HAP-1 (cell line): Measurements from ENCODE around the gene MRC2.

Source experiments
- DNase-seq, 2 experiments: peaks; one replicate each; pipeline ENCODE4 v3.0.0-alpha.2; 2016 to 2020; ENCODE audit warnings: low spot score in 2 of 2
- H3K27me3 ChIP-seq: fragments of 250-450 bp; sonication (Bioruptor Pico); 2 replicates; pipeline ENCODE4 v1.5.1; 2020; ENCODE audit warnings: low read depth, mild to moderate bottlenecking, moderate library complexity
- H3K36me3 ChIP-seq: fragments of 250-450 bp; sonication (Bioruptor Pico); replicated peaks from 2 replicates; pipeline ENCODE4 v1.5.1; 2020; ENCODE audit warnings: mild to moderate bottlenecking
- H3K4me1 ChIP-seq: fragments of 250-450 bp; sonication (Bioruptor Pico); 2 replicates; pipeline ENCODE4 v1.5.1; 2020; ENCODE audit warnings: mild to moderate bottlenecking
- H3K4me3 ChIP-seq: fragments of 250-450 bp; sonication (Bioruptor Pico); 2 replicates; pipeline ENCODE4 v1.5.1; 2020; ENCODE audit warnings: mild to moderate bottlenecking, moderate library complexity
- H3K9me3 ChIP-seq: fragments of 250-450 bp; sonication (Bioruptor Pico); 2 replicates; pipeline ENCODE4 v1.5.1; 2020; ENCODE audit warnings: mild to moderate bottlenecking, moderate library complexity
- in situ Hi-C: fragments of 300-500 bp; cut with MboI; formaldehyde crosslinking; loops from 3 replicates; pipeline ENCODE4 v1.14.3; 2020; ENCODE audit warnings: low sequenced_read_pairs, inconsistent platforms, mixed read lengths

MRC2 gene

DNA sequence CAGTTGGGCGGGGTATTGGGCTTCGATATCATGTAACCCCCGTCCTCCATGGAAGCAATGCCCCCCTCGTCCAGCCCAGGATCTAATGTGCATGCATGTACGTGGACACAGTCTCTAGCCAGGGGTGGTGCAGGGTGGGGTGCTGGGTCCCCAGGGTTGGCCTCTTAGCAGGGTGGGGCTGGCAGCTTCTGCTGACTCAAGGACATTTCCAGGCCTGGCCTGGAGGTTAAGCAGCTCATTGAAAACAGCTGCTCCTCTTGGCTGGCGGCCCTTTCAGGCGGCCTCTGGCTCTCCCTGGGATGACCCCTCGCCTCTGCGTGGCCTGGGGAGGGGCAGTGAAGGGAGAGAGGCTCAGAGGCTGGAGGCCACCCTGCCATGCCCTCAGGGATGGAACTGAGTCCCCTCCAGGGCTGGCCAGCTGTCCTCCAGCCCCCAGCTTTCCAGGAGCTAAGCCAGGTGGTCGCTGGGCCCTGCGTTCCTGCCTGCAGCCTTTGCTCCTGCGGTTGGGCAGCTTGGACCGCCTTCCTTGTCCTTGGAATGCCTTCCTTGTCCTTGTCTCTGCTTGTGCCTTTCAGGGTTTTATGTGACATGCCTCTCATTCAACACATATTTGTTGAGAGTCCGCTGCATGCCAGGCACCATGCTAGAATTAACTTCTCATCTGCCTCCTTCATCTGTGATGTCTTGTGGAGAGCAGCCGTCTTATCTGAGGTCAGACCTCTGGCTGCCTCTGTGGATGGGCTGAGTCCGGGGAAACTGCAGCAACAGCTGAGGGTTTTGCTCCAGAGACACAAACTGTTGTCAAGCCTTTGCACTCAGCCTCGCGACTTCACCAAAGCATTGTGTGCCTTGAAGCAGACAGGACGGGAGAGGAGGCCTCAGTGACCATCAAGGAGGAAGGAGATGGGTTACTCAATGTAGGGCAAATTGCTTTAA is 26.6 kb downstream of the MRC2 start:
- H3K27me3 ChIP-seq: no peaks in the 10 kb centered on the region
- in situ Hi-C loops: no loop called here

DNA sequence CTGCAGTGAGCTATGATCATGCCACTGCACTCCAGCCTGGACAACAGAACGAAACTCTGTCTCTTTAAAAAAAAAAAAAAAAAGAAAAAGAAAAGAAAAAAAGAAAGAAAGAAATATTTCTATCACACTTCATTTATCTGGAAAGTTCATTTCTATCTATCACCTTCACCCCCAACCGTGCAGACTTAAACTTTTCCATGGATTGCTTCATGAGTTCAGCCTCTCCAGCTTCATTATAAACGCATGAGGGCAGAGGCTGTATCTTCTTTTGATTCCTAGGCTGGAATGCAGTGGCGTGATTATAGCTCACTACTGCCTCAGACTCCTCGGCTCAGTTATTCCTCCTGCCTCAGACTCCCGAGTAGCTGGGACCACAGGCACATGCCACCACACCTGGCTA is 28.2 kb downstream of the MRC2 start:
- Histone ChIP-seq H3K27me3 (no peaks in the 10 kb centered on the region), H3K9me3 (no peaks in the 10 kb centered on the region), H3K36me3 (no peaks in the 10 kb centered on the region), H3K4me3 (no peak overlapping the region), H3K4me1 (peaks cover 13% of the 10 kb centered on the region)
- no peak for DNase-seq
- in situ Hi-C loops: no loop called here

More for the DNA sequence above, 26.6 kb downstream of the MRC2 start:
- H3K4me3 ChIP-seq: no peak overlapping the region
- no peak for DNase-seq
- peaks cover 13% of the 10 kb centered on the region for H3K4me1 ChIP-seq
- H3K9me3 ChIP-seq: no peaks in the 10 kb centered on the region
- H3K36me3 ChIP-seq: no peaks in the 10 kb centered on the region

DNA sequence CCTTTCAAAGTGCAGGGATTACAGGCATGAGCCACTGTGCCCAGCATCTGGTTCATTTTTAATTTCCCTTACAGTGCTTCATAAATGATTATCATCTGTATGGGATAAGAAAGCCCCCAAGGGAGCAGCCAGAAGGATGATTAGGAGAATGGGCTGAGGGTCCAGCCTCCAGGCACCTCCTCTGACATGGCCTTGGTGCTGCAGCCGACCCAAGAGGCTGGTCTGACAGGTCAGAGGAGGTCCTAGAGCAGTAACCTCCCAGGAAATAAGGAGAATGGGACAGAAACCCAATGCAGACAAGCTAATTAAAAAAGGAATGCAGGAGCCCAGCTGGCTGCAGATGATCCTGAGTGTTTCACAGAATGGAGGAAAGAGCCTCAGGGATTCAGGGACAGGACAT is 29.0 kb downstream of the MRC2 start:
- in situ Hi-C loops: no loop called here
- H3K27me3 ChIP-seq: no peaks in the 10 kb centered on the region
- no peak for DNase-seq
- peaks cover 13% of the 10 kb centered on the region for H3K4me1 ChIP-seq
- H3K9me3 ChIP-seq: no peaks in the 10 kb centered on the region
- no peaks in the 10 kb centered on the region for H3K36me3 ChIP-seq
- no peak overlapping the region for H3K4me3 ChIP-seq

DNA sequence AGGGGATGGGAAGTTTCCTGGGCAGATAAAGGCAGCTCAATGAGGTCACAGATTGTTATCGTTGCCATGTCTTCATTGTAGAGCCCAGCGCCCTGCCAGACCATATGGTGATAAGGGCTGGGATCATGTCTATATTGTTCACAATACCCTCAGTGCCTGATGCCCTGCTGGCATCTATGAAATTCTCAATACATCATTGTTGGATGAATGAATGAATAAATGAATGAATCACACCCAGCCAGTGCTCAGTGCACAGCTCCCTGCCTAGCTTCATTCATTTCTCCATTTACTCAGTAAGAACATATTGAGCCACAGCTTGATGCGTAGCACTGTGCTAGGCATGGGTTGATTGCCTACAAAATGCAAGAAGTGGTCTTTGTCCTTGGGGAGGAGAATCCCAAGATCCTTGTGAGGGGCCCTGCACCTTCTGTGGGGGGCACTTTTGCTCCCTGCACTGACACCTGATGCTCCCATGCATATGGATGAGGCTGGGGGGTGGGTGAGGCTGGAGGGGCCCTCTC is 29.7 kb downstream of the MRC2 start:
- no peak for DNase-seq
- in situ Hi-C loops: no loop called here
- Histone ChIP-seq H3K27me3 (no peaks in the 10 kb centered on the region), H3K36me3 (no peaks in the 10 kb centered on the region), H3K4me1 (peaks cover 11% of the 10 kb centered on the region), H3K4me3 (no peak overlapping the region), H3K9me3 (no peaks in the 10 kb centered on the region)

DNA sequence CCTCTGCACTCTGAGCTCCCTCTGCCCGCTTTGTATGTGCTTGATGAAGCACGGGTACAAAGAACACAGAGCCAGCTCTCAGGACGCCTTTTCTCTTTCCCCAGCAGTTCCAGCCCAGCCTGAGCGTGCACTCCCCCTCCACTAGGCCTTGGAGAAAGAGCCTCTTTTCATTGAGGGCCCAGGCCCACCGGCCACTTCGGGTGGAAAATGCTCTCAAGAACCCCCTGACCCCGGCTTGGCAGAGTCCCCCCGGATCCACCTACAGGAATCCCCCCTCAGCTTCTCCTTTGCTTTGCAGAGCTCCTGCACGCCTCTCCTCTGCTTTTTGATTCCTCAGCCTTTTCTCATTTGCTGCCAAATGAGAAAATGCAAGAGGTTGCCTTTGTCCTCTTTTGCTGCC is 30.2 kb downstream of the MRC2 start:
- no peaks in the 10 kb centered on the region for H3K36me3 ChIP-seq
- H3K4me1 ChIP-seq: peaks cover 8% of the 10 kb centered on the region
- H3K4me3 ChIP-seq: no peak overlapping the region
- no peaks in the 10 kb centered on the region for H3K27me3 ChIP-seq
- in situ Hi-C loops: no loop called here
- DNase-seq: no peak
- no peaks in the 10 kb centered on the region for H3K9me3 ChIP-seq

DNA sequence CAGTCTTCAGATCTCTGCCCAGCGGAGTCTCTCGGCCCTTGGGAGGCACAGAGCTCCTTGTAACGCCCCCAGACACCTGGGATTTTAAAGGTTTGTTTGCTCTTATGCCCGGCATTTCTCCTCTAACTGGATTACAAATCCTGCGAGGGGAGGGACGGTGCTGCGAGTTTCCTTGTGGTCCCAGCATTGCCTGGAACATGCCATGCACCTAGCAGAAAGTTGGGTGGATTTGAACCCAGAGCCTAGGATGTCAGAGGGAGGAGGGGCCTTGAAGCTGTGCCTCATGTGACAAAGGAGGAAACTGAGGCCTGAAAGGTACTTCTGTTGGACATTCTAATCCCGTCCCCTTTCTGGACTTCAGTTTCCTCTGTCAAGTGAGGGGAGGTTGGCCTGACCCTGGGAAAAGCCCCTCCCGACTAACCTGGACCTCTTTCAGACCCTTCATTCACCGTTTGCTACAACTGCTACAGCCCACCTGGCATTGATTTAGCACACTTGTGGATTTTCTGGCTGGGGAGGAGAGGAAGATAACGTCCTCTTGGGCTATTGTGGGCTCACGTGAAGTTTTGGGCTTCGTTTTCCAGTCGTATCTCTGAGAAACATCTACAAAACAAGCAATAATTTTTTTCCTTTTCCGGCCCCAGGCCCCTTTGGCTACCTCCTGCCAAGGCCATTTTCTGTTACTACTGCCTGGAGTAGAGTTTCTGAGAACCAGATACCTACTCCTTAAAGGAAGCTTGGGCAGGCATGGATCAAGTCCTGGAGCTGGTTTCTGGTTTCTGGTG is 30.9 kb downstream of the MRC2 start:
- Histone ChIP-seq H3K27me3 (no peaks in the 10 kb centered on the region), H3K4me1 (peaks cover 3% of the 10 kb centered on the region; the same call in 1 of the 2 replicates), H3K36me3 (no peaks in the 10 kb centered on the region), H3K9me3 (no peaks in the 10 kb centered on the region), H3K4me3 (no peak overlapping the region)
- DNase-seq: no peak
- in situ Hi-C loops: no loop called here

DNA sequence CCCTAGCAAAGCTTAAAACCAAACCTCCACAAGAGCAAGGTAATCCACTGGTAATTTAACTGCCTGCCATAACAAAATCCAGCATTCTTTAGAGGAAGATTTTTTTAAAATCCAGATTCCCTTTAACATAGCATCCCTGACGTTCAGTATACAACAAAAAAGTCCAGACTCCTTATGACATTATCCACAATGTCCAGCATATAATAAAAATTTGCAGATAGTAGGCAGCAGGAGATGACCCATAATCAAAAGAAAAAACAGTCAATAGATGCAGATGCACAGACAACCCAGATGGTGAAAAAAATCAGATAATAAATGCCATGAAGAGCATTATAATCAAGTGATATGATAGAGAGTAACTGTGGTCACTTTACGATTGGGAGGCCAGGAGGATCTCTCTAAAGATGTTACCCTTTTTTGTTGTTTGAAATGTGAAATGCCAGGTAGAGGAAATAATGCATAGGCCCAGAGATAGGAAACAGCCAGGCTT is 33.2 kb downstream of the MRC2 start:
- Histone ChIP-seq H3K9me3 (no peaks in the 10 kb centered on the region; the same call in 1 of the 2 replicates), H3K4me3 (no peak overlapping the region), H3K27me3 (no peaks in the 10 kb centered on the region), H3K4me1 (no peaks in the 10 kb centered on the region), H3K36me3 (no peaks in the 10 kb centered on the region)
- in situ Hi-C loops: no loop called here
- DNase-seq: no peak

DNA sequence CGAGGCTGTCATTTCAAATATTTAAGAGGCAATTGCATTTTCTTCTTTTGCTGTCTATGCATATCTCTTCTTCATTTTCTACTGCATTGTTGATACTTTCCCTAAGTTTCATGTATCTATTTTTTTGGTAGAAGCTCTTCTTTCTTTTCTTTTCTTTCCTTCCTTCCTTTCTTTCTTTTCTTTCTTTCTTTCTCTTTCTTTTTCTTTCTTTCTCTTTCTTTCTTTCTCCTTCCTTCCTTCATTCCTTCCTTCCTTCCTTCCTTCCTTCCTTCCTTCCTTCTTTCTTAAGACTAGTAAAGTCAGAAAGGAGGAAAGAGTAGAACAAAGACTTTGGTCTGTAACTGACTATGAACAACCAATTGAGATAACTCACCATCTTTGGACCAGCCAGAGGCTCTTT is 33.9 kb downstream of the MRC2 start:
- Histone ChIP-seq H3K9me3 (no peaks in the 10 kb centered on the region; the same call in 1 of the 2 replicates), H3K4me1 (no peaks in the 10 kb centered on the region), H3K27me3 (no peaks in the 10 kb centered on the region), H3K36me3 (no peaks in the 10 kb centered on the region), H3K4me3 (no peak overlapping the region)
- DNase-seq: no peak
- in situ Hi-C loops: no loop called here

DNA sequence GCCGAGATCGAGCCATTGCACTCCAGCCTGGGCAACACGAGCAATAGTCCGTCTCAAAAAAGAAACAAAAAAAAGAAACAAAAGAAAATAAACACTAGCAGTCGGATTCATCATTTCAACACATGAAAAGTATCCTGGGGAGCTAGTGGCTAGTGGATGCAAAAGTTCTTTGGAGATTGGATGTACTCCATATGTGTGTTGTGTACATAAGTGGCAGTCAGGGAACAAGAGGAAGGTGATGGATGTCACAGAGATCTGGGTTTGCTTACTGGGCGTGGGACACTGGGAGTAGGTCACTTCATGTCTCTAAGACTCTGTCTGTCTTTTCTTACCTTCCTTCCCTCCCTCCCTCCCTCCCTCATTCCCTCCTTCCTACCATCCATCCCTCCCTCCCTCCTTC is 35.4 kb downstream of the MRC2 start:
- H3K36me3 ChIP-seq: no peaks in the 10 kb centered on the region

DNA sequence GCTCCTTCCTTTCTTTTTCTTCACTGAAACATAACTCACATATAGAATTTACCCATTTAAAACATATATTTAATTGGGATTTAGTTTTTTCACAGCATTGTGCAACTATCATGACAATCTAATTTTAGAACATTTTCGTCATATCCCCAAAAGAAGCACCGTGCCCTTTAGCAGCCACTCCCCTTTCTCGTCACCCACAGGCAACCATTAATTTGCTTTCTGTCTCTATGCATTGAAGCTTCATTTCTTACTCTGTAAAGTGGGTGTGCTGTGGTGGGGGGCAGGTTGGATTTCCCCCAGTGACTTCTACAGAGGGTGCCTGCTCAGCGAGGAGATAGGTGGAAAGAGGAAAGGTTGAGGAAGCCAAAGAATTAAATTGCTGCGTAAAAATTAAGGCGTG is 35.8 kb downstream of the MRC2 start:
- no peaks in the 10 kb centered on the region; the same call in 1 of the 2 replicates for H3K9me3 ChIP-seq
- no peaks in the 10 kb centered on the region for H3K4me1 ChIP-seq
- in situ Hi-C loops: no loop called here
- no peaks in the 10 kb centered on the region for H3K36me3 ChIP-seq
- no peak for DNase-seq
- no peaks in the 10 kb centered on the region for H3K27me3 ChIP-seq
- H3K4me3 ChIP-seq: no peak overlapping the region

More for the DNA sequence above, 35.4 kb downstream of the MRC2 start:
- Histone ChIP-seq H3K4me3 (no peak overlapping the region), H3K4me1 (no peaks in the 10 kb centered on the region), H3K27me3 (no peaks in the 10 kb centered on the region), H3K9me3 (no peaks in the 10 kb centered on the region; the same call in 1 of the 2 replicates)
- DNase-seq: no peak
- in situ Hi-C loops: no loop called here

DNA sequence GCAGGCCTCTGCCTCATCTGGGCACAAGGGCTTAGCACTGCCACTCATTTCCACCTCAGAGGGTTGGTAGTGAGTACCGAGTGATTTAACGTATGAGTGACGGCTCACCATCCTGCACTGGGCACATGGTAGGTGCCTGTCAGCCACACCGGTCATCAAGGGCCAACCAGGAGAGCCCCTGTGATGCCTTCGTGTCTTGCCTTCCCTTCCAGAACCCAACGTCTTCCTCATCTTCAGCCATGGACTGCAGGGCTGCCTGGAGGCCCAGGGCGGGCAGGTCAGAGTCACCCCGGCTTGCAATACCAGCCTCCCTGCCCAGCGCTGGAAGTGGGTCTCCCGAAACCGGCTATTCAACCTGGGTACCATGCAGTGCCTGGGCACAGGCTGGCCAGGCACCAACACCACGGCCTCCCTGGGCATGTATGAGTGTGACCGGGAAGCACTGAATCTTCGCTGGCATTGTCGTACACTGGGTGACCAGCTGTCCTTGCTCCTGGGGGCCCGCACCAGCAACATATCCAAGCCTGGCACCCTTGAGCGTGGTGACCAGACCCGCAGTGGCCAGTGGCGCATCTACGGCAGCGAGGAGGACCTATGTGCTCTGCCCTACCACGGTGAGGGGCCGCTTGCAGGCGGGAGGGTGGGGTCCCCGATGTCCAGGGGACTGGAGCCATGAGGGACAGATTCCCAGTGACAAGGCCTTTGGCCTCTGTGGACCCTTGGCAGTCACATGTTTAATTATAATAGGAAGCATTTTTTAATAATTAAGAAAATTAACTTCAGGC is 37.1 kb downstream of the MRC2 start:
- H3K4me1 ChIP-seq: no peaks in the 10 kb centered on the region
- no peak overlapping the region for H3K4me3 ChIP-seq
- H3K9me3 ChIP-seq: no peaks in the 10 kb centered on the region; the same call in 1 of the 2 replicates
- DNase-seq: no peak
- H3K27me3 ChIP-seq: no peaks in the 10 kb centered on the region
- in situ Hi-C loops: no loop called here
- no peaks in the 10 kb centered on the region for H3K36me3 ChIP-seq

DNA sequence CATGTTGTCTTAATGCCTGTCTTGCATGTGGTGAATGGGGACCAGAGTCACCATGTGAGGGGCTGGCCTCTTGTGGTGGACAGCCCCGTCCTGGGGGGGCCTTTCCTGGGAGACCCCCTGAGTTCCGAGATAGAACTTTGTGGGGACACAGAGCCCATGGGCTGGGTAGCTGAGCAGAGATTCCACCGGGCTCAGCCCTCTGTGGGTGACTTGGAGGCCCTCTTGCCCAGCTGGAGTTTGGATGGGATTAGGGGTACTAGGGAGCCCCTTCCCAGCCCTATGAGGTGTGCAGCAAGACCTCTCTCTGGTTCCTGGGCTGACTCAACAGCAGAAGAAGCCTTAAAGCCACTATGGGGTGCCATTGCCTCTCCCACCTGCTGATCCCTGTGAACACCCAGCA is 38.1 kb downstream of the MRC2 start:
- DNase-seq: no peak
- in situ Hi-C loops: no loop called here
- no peaks in the 10 kb centered on the region; the same call in 1 of the 2 replicates for H3K9me3 ChIP-seq
- H3K4me3 ChIP-seq: no peak overlapping the region
- no peaks in the 10 kb centered on the region for H3K4me1 ChIP-seq
- H3K36me3 ChIP-seq: no peaks in the 10 kb centered on the region
- H3K27me3 ChIP-seq: no peaks in the 10 kb centered on the region
